Ishikawa (cell line): ENCODE measurements around the gene NME7.

Source experiments
- EGR1 ChIP-seq: IDR thresholded peaks from 2 replicates; pipeline ENCODE4 v1.6.1; 2012
- TAF1 ChIP-seq: IDR thresholded peaks from 2 replicates; pipeline ENCODE4 v1.6.1; 2012; ENCODE audit warnings: low read depth, mild to moderate bottlenecking
- TF ChIP-seq, protein P1 (sequence below): IDR thresholded peaks from 2 replicates; pipeline ENCODE4 v1.6.1; 2012

- no peak for TF ChIP-seq TAF1
- TF ChIP-seq, protein P1, sequence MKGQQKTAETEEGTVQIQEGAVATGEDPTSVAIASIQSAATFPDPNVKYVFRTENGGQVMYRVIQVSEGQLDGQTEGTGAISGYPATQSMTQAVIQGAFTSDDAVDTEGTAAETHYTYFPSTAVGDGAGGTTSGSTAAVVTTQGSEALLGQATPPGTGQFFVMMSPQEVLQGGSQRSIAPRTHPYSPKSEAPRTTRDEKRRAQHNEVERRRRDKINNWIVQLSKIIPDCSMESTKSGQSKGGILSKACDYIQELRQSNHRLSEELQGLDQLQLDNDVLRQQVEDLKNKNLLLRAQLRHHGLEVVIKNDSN: no peak
- no peak for TF ChIP-seq EGR1
Observed at GRCh38 chr1:169118227-169118626, 249.4 kb downstream of the NME7 start.
